Islet of Langerhans (tissue), 1 donor: ENCODE data around the gene TECPR2.

ENCODE experiments used
- FAIRE-seq: peaks from one replicate; lab custom pipeline; 2011; peaks lifted over from hg19 to GRCh38; lab: Jason Lieb, UNC

TECPR2 gene

DNA sequence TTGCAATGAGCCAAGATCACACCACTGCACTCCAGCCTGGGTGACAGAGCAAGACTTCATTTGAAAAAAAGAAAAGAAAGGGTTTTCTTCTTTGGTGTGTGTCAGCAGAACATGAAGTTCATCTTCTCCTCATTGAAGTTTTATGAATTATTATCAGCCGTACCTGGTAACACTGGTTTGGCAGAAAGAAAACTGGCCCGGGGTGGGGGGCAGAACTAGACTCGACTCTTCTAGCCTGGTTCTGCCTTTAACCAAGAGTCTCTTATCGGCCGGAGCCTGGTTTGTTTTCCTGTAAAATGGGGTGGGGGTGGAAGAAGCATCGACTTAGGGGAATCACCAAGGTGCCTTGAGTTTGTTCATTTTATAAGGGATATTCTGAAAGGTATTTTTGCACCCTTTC lies 64.1 kb downstream of the TECPR2 start:
- no peak for FAIRE-seq

DNA sequence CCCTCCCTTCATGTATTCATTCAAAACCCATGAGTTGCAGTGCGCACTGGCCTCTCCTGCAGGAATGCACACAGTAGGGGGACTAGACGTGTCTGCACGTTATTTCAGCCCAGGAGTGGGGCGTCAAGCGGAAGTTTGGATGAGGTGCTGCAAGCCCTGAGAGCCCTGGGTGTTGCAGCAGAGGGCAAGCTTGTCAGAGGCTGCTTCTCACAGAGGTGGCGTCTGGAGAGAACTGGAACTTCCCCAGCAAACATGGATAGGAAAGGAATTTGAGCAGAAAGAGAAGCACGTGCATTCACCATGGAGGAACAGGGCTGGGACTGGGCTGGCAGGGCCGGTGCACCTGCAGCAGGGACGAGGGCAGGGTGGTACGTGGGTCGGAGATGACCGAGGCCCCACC lies 64.9 kb downstream of the TECPR2 start:
- no peak for FAIRE-seq

DNA sequence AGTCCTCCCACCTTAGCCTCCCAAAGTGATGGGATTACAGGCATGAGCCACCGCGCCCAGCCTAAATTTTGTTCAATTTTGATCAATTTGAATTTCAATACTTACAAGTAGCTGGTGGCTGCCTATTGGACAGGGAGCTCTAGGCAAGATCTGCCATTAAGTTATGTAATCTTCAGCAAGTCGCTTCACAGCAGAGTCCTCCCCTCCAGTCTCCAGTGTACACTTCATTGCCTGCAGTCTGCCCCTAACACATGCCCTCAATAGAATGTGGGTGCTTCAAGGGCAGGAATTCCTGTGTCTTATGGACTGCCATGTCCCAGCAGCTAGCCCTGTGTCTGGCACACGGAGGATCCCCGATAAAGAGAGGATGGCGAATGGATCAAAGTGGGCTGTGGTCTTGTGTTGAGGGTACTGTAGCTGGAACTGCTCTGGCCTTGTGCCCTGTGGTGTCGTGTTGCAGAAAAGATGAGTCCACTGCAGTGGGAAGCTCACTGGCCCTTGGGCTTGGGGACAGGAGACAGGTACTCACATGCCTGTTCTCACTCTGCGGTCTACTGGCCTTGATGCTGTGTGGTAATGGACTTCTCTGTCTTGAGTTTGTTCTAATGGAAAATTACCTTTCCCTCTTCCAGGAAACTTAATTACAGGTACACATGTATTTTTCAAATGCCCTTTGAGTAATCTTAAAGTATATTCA lies 67.6 kb downstream of the TECPR2 start:
- FAIRE-seq, result no peak

DNA sequence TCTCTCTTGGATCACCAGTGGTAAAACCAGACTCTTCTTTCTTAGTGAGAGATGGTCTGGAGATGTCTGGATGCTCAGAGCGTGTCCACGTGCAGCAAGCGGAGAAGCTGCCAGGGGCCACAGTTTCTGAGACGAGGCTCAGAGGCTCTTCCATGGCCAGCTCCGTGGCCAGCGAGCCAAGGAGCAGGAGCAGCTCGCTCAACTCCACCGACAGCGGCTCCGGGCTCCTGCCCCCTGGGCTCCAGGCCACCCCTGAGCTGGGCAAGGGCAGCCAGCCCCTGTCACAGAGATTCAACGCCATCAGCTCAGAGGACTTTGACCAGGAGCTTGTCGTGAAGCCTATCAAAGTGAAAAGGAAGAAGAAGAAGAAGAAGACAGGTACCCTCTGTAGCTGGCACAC lies 69.0 kb downstream of the TECPR2 start:
- no peak for FAIRE-seq

DNA sequence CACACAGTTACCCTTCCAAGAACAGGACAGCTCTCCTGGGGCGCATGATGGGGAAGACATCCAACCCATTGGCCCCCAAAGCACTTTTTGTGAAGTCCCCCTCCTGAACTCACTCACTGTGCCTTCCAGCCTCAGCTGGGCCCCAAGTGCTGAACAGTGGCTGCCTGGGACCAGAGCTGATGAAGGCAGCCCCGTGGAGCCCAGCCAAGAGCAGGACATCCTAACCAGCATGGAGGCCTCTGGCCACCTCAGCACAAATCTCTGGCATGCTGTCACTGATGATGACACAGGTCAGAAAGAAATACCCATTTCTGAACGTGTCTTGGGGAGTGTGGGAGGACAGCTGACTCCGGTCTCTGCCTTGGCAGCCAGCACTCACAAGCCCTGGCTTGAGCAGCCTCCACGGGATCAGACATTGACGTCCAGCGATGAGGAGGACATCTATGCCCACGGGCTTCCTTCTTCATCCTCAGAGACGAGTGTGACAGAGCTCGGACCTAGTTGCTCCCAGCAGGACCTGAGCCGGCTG lies 72.0 kb downstream of the TECPR2 start:
- FAIRE-seq, result no peak

DNA sequence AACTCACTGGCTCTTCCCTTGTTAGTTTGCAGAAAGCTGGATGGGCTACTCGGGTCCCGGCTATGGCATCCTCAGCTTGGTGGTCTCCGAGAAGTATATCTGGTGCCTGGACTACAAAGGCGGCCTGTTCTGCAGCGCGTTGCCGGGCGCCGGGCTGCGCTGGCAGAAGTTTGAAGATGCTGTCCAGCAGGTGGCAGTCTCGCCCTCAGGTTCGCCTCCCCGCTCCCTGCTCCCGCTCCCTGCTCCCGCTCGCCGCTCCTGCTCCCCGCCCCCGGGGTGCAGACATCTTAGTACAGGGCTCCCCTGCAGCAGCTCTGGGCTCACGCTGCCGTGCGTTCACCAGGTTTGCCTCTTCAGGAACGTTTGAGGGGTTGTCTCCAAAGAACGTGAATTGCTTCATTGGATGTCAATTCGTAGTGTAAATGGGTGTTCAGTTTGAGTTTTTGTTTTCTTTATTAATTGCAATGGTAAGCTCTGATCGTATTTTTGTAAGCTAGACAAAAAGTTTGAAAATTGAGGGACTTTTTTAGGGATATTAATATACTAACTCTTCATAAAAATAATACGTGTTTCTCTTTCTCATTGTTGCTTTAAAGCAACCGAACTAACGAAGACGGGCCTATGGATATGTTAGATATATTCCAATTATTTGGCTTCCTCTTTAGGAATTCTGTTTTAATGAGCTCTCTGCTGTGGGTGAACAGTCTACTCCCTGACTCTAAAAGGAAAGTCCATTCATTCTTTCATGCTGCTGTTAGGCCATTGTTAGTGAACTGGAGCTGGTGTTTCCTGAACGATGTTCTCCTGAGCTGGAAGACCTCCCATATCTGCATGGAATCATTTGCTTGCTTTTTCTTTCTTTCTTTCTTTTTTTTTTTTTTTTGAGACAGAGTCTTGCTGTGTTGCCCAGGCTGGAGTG lies 75.5 kb downstream of the TECPR2 start:
- no peak for FAIRE-seq

DNA sequence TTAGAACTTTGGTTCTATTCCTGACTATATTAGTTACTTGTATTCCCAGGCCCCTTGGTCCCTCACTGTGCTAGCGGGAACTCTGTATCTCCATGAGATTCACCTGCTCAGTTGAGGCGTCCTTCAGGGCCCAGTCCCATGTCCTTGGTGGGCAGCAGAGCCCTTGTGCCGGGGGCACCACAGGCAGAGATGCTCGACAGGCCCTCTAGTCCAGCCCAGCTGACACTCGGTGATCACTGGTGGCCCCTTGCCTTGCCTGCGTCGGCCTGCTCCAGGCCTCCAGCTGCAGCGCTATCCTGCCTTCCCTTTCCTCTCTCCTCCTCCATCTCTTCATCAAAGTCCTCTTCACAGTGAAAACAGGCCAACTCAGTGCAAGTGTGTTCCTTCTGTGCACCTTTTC lies 76.8 kb downstream of the TECPR2 start:
- FAIRE-seq, result no peak

DNA sequence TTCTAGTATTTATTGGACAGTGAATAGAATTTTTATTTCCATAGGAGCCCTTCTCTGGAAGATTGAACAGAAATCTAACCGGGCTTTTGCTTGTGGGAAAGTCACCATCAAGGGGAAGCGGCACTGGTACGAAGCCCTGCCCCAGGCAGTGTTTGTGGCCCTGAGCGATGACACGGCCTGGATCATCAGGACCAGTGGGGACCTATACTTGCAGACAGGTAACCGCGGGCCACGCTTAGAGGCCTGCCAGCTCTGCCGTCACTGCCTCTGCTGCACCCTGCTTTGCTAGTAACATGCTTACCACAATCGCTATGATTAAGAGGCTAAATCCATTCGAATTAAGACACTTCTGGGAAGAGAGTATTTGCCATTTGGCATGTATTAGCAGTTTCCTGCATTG lies 77.7 kb downstream of the TECPR2 start:
- no peak for FAIRE-seq

DNA sequence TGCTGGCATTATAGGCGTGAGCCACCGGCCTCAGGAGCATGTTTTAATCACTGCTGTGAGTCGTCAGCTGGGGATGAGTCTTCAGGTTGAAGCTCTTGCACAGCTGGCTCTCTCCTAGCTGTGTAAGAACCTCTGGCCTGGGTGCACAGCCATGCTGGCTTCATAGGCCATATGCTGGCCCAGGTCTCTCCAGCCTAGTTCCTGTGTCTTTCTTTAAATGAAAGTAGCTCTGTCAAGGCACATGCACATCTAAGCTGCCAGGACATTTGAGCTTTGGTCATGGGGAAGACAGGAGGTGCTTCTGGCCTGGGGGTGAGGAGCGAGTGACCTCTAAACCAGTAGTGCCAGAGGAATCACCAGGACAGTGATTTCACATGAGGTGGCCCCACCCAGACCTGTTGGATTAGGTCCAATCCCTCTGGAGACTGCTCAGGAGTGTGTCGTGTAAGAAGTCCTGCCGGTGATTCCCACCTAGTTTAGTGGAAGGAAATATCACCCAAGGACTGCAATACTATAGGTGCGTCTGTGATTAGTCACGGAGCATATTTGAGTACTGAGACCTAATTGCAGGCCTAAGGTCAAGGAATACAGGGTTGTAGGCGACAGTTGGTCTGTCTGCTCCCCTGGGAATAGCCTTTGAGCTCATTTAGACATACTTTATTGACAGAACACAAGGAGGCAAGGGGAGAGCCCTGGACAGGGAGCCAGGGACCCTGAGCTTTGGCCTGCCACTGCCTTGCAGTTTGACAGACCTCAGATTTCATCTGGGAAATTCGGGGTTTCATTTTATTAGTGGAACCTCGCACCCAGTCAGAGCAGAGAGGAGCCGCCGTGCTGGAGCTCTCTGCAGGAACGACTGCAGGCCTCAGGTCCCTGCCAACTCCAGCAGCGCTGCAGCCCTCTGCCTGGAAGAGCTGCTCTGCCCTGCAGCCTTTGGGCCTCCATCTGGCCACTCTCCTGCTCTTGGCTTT lies 79.8 kb downstream of the TECPR2 start:
- no peak for FAIRE-seq

DNA sequence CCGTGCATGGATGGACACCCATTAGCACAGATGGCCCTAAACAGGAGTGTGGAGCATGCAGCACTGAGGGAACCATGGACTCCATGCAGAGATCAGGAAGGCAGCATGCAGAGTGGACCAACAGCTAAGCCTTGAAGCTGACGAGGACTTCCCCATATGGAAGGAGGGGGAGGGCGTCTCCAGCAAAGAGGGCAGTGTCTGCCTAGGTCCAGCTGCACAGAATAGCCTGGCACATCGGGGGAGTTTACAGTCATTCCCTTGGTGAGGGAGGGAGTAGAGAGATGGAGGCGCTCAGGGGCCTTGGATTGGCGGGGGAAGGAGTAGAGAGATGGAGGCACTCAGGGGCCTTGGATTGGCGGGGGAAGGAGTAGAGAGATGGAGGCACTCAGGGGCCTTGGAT lies 82.3 kb downstream of the TECPR2 start:
- FAIRE-seq, result no peak

DNA sequence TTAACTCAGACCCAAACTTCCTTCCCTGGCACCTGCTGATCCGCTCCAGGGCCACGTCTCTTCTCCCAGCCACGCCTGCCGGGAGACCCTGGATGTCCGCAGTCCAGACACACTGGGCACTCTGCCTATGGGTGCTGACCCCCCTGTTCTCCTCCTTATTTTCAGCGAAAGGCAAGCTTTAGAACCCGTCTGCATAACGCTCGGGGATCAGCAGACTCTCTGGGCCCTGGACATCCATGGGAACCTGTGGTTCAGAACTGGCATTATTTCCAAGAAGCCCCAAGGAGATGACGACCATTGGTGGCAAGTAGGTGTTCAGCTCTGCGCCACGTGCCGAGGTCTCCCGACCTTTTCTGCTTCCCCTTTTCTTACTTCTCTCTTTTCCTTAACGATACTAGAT lies 82.9 kb downstream of the TECPR2 start:
- no peak for FAIRE-seq

DNA sequence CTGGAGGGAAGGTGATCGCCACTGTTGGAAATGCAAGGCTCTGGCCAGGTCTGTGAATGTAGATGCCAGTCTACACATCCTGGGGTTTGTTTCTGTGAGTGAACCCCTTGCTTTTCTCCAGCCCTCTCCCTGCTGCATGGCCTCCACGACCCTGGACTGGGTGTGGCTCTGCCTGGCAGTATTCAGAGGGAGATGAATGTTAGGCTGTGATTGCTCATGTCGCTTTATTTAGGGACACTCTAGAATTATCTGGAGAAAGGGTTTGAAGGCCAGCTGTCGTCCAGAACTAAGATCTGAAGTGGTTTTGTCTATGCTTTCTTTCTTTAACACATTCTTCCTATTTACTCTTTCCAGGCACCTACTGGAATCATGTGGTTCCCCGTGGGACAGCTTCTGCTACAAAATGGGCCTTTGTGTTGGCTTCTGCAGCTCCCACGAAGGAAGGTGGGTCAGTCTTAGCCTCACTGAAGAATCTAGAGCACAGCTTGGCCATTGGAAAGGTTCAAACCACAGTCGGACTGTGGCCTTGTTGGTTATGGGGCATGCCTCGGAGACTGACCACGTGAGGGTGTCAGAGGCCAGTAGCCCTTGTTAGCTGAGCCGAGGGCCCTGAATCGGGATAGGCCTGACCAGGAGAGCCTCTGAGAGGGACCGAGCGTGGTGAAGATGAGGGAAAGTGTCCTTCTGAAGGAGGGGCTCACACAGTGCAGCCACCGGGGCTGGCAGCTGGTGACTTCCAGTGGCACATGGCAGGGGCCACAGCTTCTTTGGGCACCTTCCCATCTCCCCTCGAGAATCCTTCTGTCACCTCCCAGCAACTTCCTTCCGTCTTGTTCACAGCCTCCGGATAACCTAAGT lies 87.7 kb downstream of the TECPR2 start:
- FAIRE-seq, result no peak

DNA sequence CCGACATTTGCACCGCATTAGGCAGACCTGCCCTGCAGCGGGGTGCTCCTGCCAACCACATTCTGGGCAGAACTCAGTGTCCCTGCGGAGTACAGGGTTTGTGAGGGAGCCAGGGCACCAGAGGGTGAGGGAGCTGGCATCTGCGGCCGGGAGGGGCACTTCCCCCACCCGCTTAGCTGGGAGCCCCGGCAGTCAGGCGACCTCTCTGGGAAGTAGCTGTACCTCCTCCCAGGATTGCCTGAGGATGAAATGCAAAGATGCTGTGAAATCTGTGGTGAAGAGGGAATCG lies 88.3 kb downstream of the TECPR2 start:
- no peak for FAIRE-seq

DNA sequence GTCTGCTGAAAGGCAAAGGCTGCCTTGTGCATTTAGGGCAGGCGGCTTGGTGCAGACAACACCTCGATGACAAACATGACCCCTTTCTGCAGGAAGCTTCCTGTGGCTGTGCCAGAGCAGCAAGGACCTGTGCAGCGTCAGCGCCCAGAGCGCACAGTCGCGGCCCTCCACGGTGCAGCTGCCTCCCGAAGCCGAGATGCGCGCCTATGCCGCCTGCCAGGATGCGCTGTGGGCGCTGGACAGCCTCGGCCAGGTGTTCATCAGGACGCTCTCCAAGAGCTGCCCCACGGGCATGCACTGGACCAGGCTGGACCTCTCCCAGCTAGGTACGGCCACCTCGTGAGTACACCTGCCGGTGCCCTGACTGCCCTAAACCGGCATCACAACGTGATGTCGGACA lies 89.6 kb downstream of the TECPR2 start:
- FAIRE-seq, result no peak

DNA sequence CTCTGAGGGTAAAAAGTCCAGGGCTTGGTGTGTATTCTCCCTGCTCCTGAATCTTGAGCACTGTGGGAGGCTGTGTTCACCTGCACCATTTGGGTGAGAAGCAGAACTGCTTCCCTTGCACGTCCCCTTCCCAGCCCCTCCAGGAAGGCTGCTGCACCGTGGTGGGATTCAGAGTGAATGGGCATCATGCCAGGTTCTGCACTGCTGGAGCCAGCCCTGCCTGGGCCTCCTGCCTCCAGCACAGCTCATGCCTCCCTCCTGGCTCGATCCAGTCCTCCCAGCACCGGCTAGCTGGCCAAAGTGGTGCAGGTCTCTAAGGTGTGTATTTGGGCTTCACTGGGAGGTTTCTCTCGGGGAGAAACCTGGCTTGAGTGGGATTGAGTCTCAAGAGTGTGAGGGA lies 92.0 kb downstream of the TECPR2 start:
- no peak for FAIRE-seq

DNA sequence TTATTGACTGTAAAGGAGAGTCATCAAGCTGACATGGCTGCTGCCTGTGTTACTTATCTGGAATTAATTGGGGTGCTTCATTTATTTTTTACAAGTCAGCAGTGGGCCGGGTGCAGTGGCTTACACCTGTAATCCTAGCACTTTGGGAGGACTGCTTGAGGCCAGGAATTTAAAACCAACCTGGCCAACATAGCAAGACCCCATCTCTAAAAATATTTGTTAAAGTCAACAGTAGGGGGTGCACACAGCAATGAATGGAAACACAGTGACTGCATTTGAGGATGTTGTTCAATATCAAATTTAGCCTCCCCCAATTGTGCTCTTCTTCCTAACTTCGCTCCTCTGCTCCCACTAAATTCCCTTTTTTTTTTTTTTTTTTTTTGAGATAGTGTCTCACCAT lies 94.8 kb downstream of the TECPR2 start:
- FAIRE-seq, result no peak

DNA sequence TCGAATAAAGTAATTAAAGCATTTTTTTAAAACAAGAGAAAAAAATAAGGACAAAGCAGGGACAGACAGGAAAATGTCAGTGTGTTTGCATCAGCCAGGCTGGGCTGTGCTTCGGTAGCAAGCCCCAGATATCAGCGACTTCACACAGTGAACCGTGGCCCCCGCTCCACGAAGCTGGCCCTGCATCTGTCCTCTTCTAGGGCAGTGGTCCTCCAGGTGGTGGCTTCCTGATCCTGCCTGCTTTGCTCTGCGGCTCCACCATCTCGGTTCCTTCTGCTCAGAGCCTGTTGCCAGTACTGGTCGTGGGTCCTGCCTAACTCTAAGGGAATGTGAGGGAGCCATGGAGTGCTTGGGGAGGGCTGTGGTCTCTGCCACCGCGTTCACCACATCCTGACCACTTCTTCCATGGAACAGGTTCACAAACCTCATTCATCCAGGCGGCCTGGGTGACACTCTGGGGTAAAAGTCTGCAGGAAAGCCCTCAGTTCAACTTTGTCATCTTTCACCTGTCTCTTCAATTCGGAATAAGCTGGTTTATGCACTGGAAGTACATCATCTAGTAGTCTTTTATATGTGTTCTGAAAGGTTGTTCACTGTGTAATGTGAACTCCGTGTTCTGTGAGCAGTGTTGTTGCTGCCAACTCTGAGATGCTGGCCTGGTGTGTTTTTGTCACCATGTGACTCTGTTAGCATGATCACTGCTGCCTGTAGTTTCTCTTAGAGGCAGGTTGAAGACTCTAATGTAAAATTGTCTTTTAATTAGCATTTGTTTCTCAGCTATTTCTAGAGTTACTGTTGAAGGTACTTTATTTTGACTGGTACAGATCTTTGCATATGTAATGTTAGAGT lies 99.0 kb downstream of the TECPR2 start:
- no peak for FAIRE-seq

DNA sequence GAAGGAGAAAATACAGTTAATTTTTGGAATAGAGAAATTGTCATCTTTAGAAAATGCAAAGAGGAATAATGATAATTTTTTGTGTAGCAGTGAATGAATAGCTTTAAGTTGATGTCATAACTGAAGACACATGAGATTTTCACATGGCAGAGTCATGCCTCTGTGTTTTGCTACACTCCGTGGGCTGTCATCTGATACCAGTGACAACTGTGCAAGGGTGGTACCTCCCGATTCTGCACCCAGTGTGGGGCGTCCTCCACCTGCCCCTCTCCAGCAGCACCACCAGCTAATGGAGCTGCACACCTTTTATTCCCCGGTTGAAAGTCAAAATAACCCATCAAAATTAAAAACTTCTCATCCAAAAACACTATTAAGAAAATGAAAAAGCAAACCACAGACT lies 99.7 kb downstream of the TECPR2 start:
- no peak for FAIRE-seq

DNA sequence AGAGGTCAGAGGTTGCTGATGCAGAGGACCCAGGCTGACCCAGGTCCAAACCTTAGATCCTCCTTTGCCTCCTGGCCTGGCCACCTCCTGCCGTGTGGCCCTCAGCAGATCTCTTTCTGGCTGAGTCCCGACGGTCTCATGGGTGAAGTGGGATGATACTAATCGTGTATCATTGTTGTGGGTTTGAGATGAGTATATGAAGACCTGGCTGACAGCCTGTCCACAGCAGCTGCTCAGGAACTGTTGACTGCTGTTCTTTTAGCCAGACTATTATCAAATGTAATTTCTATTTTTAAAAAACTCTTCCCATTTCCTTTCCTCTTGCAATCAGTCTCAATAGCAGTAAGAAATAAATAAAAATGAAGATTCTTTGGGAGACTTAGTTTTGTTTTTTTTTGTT lies 101.3 kb downstream of the TECPR2 start:
- no peak for FAIRE-seq

DNA sequence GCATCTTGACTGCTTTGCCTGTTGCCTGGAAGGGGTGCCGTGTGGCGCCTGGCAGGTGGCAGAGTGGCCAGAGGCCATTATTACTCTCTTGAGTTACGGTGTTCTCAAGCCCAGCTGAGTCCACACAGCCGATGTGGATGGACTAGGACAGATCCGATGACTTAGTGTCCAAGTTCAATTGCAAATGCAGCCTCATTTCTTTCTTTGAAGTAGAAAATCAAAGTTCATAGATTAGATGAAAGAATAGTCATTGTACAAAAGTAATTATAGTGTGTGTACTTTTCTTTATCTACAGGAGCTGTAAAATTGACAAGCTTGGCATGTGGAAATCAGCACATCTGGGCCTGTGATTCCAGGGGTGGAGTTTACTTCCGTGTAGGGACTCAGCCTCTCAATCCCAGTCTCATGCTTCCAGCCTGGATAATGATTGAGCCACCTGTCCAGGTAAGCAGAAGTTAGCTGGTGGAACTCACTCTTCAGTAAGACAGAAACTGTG lies 102.2 kb downstream of the TECPR2 start:
- no peak for FAIRE-seq

DNA sequence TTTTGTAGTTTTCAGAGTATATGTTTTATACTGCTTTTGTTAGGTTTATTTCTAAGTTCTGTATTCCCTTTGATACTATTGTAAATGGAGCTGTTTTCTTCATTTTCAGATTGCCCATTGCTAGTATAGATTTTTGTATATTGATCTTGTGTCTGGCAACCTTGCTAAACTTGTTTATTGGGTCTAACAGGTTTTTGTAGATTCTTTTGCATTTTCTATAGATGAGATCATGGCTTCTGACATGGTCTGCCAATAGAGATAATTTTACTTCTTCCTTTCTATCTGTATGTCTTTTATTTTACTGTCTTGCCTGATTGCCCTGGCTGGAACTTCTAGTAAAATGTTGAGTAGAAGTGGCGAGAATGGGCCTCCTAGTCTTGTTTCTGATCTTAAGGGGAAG lies 106.5 kb downstream of the TECPR2 start:
- FAIRE-seq, result no peak
